A673 (cell line): ENCODE measurements around the gene STING1. TPM values are rescaled to one million over a fixed set of nuclear protein-coding genes. Genes with fewer than 3 reads are reported as not detected.
"Not testable (repeated sequence)": the region's sequence is repeated elsewhere in the genome, so short reads cannot be mapped to it uniquely, and the experiment has no call there.

ENCODE experiments used
- Bru-seq: library from RNA; stranded (reverse); fragments of 400-500 nt; gene quantifications from one replicate; lab custom pipeline; 2021; lab: Mats Ljungman, UMichigan
- BruChase-seq, 2 experiments: library from RNA; stranded (reverse); fragments of 400-500 nt; gene quantifications; one replicate each; lab custom pipeline; 2021; lab: Mats Ljungman, UMichigan
- BruUV-seq: library from RNA; stranded (reverse); fragments of 400-500 nt; replicated peaks from 2 replicates; lab custom pipeline; 2021; lab: Mats Ljungman, UMichigan
- CTCF ChIA-PET: fragments of 300-600 bp; sonication (Branson Sonifier 250); formaldehyde crosslinking; loops from one replicate; lab custom pipeline; 2022; ENCODE audit warnings: antibody characterized with exemption; lab: Charles Lee
- POLR2A ChIA-PET: fragments of 300-600 bp; sonication (Branson Sonifier 250); formaldehyde crosslinking; loops from one replicate; lab custom pipeline; 2022; ENCODE audit warnings: antibody characterized with exemption; ENCODE audit not compliant: low non-redundant PET; lab: Charles Lee
- DNase-seq: peaks from one replicate; pipeline ENCODE4 v3.0.0-alpha.2; 2015; ENCODE audit warnings: low spot score
- H3K27ac ChIP-seq: fragments of 200-600 bp; sonication (generic); 2 replicates; pipeline ENCODE4 v1.5.1; 2016; ENCODE audit warnings: mixed run types, low read depth, mild to moderate bottlenecking, mixed read lengths, antibody characterized with exemption, low read length; ENCODE audit not compliant: poor library complexity, severe bottlenecking
- H3K27me3 ChIP-seq: fragments of 200-600 bp; sonication (generic); replicated peaks from 2 replicates; pipeline ENCODE4 v1.6.1; 2017; ENCODE audit warnings: mixed run types, low read depth, mild to moderate bottlenecking, mixed read lengths, antibody characterized with exemption, low read length; ENCODE audit not compliant: insufficient read depth, poor library complexity
- H3K36me3 ChIP-seq: fragments of 200-600 bp; sonication (generic); 2 replicates; pipeline ENCODE4 v1.6.1; 2016; ENCODE audit warnings: mixed run types, mild to moderate bottlenecking, mixed read lengths, antibody characterized with exemption, low read length; ENCODE audit not compliant: insufficient read depth, poor library complexity, severe bottlenecking
- H3K4me1 ChIP-seq: fragments of 200-600 bp; sonication (generic); 2 replicates; pipeline ENCODE4 v1.6.1; 2017; ENCODE audit warnings: mixed run types, mild to moderate bottlenecking, mixed read lengths, antibody characterized with exemption, low read length; ENCODE audit not compliant: insufficient read depth, poor library complexity, severe bottlenecking
- H3K4me3 ChIP-seq: fragments of 200-600 bp; sonication (generic); 2 replicates; pipeline ENCODE4 v1.5.1; 2016; ENCODE audit warnings: low read depth, mixed run types, mild to moderate bottlenecking, mixed read lengths, low read length; ENCODE audit not compliant: poor library complexity, severe bottlenecking
- H3K9me3 ChIP-seq: fragments of 200-600 bp; sonication (generic); 2 replicates; pipeline ENCODE4 v1.6.1; 2016; ENCODE audit warnings: mixed run types, low read depth, mild to moderate bottlenecking, mixed read lengths, antibody characterized with exemption, low read length; ENCODE audit not compliant: poor library complexity, severe bottlenecking
- EZH2 ChIP-seq: fragments of 200-600 bp; sonication (generic); IDR thresholded peaks from 2 replicates; pipeline ENCODE4 v1.6.1; 2017; ENCODE audit warnings: borderline replicate concordance, low read depth, mild to moderate bottlenecking, mixed read lengths, antibody characterized with exemption, low read length; ENCODE audit not compliant: poor library complexity, severe bottlenecking
- intact Hi-C: fragments of 100-400 bp; cut with micrococcal nuclease; formaldehyde crosslinking; loops from one replicate; pipeline ENCODE4 v1.10.0; 2022; ENCODE audit not compliant: unreplicated experiment
- long read RNA-seq: library from polyadenylated mRNA; stranded (forward); transcript quantifications from one replicate; pipeline ENCODE4 v2.0.0, GENCODE V29; 2022
- total RNA-seq: library from RNA; stranded (reverse); gene quantifications from 2 replicates; pipeline ENCODE4 v1.2.3, GENCODE V29; 2021
- TF ChIP-seq, protein P1 (sequence below): fragments of 300-800, 200-600 bp; sonication (generic); conservative IDR thresholded peaks from 2 replicates; pipeline ENCODE4 v1.5.1; 2017; ENCODE audit warnings: low read depth, mild to moderate bottlenecking, antibody characterized with exemption, low read length, moderate library complexity, mixed read lengths

STING1 gene
- total RNA-seq (29.4 and 30.7 TPM in 2 replicates), Bru-seq, nascent RNA (percentile 58 among the genes with signal in this experiment), BruChase-seq, experiment 1, labeled RNA remaining after a 2-hour chase (percentile 62 among the genes with signal in this experiment), BruChase-seq, experiment 2, labeled RNA remaining after a 6-hour chase (percentile 72 among the genes with signal in this experiment)
- long read RNA-seq, transcript TMEM173-201 (8 exons, 1,771 nt) = major isoform, 13 of 39 reads
- long read RNA-seq, partial matches to known transcripts = 14 of 39 reads
- long read RNA-seq, other reads (novel, unspliced or antisense) = 12 of 39 reads

DNA sequence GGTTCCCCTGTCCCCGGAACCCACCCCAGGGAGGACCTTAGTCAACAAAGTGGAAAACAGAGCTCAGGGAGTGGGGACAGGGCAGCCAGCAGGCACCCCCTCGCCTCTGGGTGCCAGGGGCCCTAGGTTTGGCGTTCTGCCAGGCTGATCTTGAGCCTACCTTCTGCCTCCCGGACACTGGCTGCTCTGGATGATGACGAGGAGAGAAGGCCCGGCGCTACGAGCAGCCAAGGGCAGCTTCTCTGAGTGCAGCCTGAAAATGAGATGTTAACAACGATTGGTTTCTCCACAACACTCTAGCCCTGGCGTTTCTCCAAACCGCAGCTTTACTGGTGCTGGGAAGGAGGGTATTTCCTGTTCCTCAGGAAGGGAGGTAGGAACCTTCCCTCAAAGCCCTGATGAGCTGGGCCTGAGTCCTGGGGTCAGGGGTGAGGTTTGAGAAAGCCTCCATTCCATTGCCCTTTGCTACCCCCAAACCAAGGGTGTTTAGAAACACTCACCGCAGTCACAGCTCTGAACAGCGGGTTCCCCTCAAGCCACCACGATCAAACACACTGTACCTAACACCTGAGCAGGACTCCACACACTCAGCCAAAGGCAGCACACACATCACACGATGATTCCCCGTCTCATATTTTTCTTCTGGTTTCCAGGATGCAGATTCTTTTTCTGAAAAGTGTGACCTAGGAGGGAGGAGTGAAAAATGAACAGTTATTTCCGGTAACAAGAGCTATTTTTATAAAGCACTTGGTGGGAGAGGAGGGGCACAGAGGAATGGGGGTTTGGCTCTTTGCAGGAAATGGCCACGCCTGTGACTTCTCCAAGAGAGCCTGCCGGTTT is at the start of gene STING1:
STING1 (minus strand) TSS at position 709 of the 840 bp plus-strand sequence. CDS start 1,054 bp downstream, outside the sequence.
- H3K4me1 ChIP-seq = peaks cover 10% of the 10 kb centered on the region
- H3K4me3 ChIP-seq = peak within 1 kb of the TSS; percentile 55
- H3K27me3 ChIP-seq = no peaks in the 10 kb centered on the region
- POLR2A ChIA-PET = interaction anchor here (0.6 kb wide), 2 partner anchors 192 to 992 kb away, joined by 3 to 4 read pairs; no protein-coding TSS in a partner anchor
- H3K9me3 ChIP-seq = no peaks in the 10 kb centered on the region
- intact Hi-C loops = no loop called here
- CTCF ChIA-PET = interaction anchor here (1.2 kb wide), 1 partner anchor 60 kb away, joined by 6 read pairs; no protein-coding TSS in a partner anchor
- DNase-seq = peak; percentile 96
- H3K27ac ChIP-seq = peak within 1 kb of the TSS; percentile 89
- BruUV-seq = TSS peak; percentile 40
- H3K36me3 ChIP-seq = peaks cover 10% of the 10 kb centered on the region
- TF ChIP-seq, protein P1, sequence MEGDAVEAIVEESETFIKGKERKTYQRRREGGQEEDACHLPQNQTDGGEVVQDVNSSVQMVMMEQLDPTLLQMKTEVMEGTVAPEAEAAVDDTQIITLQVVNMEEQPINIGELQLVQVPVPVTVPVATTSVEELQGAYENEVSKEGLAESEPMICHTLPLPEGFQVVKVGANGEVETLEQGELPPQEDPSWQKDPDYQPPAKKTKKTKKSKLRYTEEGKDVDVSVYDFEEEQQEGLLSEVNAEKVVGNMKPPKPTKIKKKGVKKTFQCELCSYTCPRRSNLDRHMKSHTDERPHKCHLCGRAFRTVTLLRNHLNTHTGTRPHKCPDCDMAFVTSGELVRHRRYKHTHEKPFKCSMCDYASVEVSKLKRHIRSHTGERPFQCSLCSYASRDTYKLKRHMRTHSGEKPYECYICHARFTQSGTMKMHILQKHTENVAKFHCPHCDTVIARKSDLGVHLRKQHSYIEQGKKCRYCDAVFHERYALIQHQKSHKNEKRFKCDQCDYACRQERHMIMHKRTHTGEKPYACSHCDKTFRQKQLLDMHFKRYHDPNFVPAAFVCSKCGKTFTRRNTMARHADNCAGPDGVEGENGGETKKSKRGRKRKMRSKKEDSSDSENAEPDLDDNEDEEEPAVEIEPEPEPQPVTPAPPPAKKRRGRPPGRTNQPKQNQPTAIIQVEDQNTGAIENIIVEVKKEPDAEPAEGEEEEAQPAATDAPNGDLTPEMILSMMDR = no peak
- TF ChIP-seq EZH2 = no peak

DNA sequence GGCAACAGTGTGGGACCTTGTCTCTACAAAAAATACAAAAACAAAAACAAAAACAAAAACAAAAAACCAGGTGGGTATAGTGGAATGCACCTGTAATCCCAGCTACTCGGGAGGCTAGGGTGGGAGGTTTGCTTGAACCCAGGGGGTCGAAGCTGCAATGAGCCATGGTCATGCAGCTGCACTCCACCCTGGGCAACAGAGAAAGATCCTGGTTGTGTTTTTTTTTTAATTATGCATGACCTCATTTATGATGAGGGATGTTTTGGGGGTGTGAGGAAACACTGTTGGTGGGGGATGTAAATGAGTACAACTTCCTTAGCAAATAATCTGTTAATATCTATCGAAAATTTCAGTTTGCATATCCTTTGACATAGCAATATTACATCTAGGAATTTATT is 49.2 kb upstream of the STING1 start:
- H3K27me3 ChIP-seq = no peaks in the 10 kb centered on the region
- BruUV-seq = no TSS peak
- no peak overlapping the region for H3K27ac ChIP-seq
- no peaks in the 10 kb centered on the region for H3K36me3 ChIP-seq
- POLR2A ChIA-PET = no interaction called here
- no peaks in the 10 kb centered on the region for H3K4me1 ChIP-seq
- TF ChIP-seq, protein P1 = no peak
- TF ChIP-seq EZH2 = no peak
- no peak for DNase-seq
- CTCF ChIA-PET = no interaction called here
- no peaks in the 10 kb centered on the region for H3K9me3 ChIP-seq
- H3K4me3 ChIP-seq = no peak overlapping the region
- intact Hi-C loops = no loop called here

GRCh38 chr5:139530079-139530478 is 47.5 kb upstream of the STING1 start:
- H3K9me3 ChIP-seq, BruUV-seq, H3K4me3 ChIP-seq, H3K4me1 ChIP-seq, intact Hi-C loops, H3K27me3 ChIP-seq, H3K36me3 ChIP-seq, POLR2A ChIA-PET, CTCF ChIA-PET, DNase-seq, H3K27ac ChIP-seq: not testable (repeated sequence)

DNA sequence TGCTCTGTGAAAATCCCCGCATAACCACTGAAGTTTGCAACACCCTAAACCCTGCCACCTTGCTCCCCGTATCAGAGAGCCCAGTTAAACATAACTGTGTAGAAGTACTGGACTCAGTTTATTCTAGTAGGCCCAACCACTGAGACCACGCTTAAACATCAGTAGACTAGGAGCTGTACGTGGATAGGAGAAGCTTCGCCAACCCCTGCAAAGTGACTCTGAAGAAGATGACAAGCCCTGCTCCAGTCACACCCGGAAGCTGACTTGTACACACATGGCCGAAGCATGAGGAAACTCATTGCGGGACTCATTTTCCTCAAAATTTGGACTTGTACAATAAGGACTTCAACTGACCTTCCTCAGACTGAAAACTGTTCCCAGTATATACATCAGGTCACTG is 46.1 kb upstream of the STING1 start:
- H3K4me1 ChIP-seq, H3K27ac ChIP-seq, DNase-seq, intact Hi-C loops, H3K9me3 ChIP-seq, H3K27me3 ChIP-seq, POLR2A ChIA-PET, H3K4me3 ChIP-seq, BruUV-seq, H3K36me3 ChIP-seq, CTCF ChIA-PET: not testable (repeated sequence)

- intact Hi-C loops, H3K27ac ChIP-seq, H3K36me3 ChIP-seq, H3K9me3 ChIP-seq, DNase-seq, H3K4me3 ChIP-seq, CTCF ChIA-PET, H3K4me1 ChIP-seq, H3K27me3 ChIP-seq, POLR2A ChIA-PET, BruUV-seq: not testable (repeated sequence)
Measured at GRCh38 chr5:139527896-139528467, 45.4 kb upstream of the STING1 start.
